Measurements from ENCODE around the gene F2RL2.
A peak's percentile ranks its signal among the peaks of the same experiment; 100 is the strongest.

Gene F2RL2

GRCh38 chr5:76585783-76586217 is 37.4 kb downstream of the F2RL2 start:
- no peak for DNase-seq (ENCODE audit: low read depth in 2 of 3, low spot score in 1 of 3)

- no peak for DNase-seq (ENCODE audit: low read depth in 2 of 3, low spot score in 1 of 3)
Measured at GRCh38 chr5:76583163-76584047, 39.8 kb downstream of the F2RL2 start.

GRCh38 chr5:76582230-76583162 is 40.7 kb downstream of the F2RL2 start:
- peak in 1 of 3 donors; percentile 12 for DNase-seq (ENCODE audit: low read depth in 2 of 3, low spot score in 1 of 3)

- DNase-seq (ENCODE audit: low read depth in 2 of 3, low spot score in 1 of 3): no peak
Measured at GRCh38 chr5:76580981-76581380, 42.2 kb downstream of the F2RL2 start.

- no peak for DNase-seq (ENCODE audit: low read depth in 2 of 3, low spot score in 1 of 3)
Measured at GRCh38 chr5:76579166-76579937, 43.9 kb downstream of the F2RL2 start.

GRCh38 chr5:76576996-76577395 is 46.2 kb downstream of the F2RL2 start:
- DNase-seq (ENCODE audit: low read depth in 2 of 3, low spot score in 1 of 3): no peak

- DNase-seq (ENCODE audit: low read depth in 2 of 3, low spot score in 1 of 3): no peak
Measured at GRCh38 chr5:76576450-76576849, 46.8 kb downstream of the F2RL2 start.

GRCh38 chr5:76571559-76571958 is 51.6 kb downstream of the F2RL2 start:
- DNase-seq (ENCODE audit: low read depth in 2 of 3, low spot score in 1 of 3): no peak

- DNase-seq (ENCODE audit: low read depth in 2 of 3, low spot score in 1 of 3): no peak
Measured at GRCh38 chr5:76570153-76570552, 53.0 kb downstream of the F2RL2 start.
